ENCODE measurements around the gene SGMS1. TPM values are rescaled to one million over a fixed set of nuclear protein-coding genes. Genes with fewer than 3 reads are reported as not detected.

Gene SGMS1
- total and polyA plus RNA-seq, 2 experiments from 2014 or later: 15.0 to 34.7 TPM

GRCh38 chr10:50508315-50509051 is 115.3 kb downstream of the SGMS1 start:
- Mint-ChIP-seq H3K4me1 (peaks cover 39% of the 10 kb centered on the region), H3K27me3 (ENCODE audit: insufficient read depth, low read depth, poor library complexity) (no peaks in the 10 kb centered on the region), H3K27ac (no peak overlapping the region), H3K9me3 (no peaks in the 10 kb centered on the region; the same call in 2 of the 3 replicates), H3K4me3 (no peak overlapping the region), H3K36me3 (ENCODE audit: low read depth) (no peaks in the 10 kb centered on the region)
- DNase-seq (ENCODE audit: low spot score): no peak
- H3K4me2 ChIP-seq: no peak overlapping the region
- H2AFZ ChIP-seq: no peak overlapping the region
- H3K36me3 ChIP-seq (ENCODE audit: insufficient read depth): no peaks in the 10 kb centered on the region
- H3F3A ChIP-seq (replicated peaks; ENCODE audit: low read depth): no peaks in the 10 kb centered on the region
- no peaks in the 10 kb centered on the region for H3K27me3 ChIP-seq (ENCODE audit: insufficient read depth)
- peaks cover 3% of the 10 kb centered on the region; the same call in 1 of the 2 replicates for H4K20me1 ChIP-seq (replicated peaks; ENCODE audit: insufficient read depth)
- H3K79me2 ChIP-seq (replicated peaks; ENCODE audit: insufficient read depth): peaks cover 37% of the 10 kb centered on the region
- H3K9me2 ChIP-seq (ENCODE audit: insufficient read depth): no peaks in the 10 kb centered on the region
- H3K27ac ChIP-seq (ENCODE audit: low read depth): no peak overlapping the region
- TF ChIP-seq ZNF462 (CRISPR knock-in tag; IDR thresholded peaks at IDR 0.05): no peak
- TF ChIP-seq REST (IDR thresholded peaks at IDR 0.05; ENCODE audit: unreplicated experiment): no peak
- TF ChIP-seq ZNF331 (CRISPR knock-in tag; IDR thresholded peaks at IDR 0.05; ENCODE audit: low read depth): no peak
- TF ChIP-seq NANOG (IDR thresholded peaks at IDR 0.05; ENCODE audit: borderline replicate concordance): no peak
- TF ChIP-seq ETS1 (IDR thresholded peaks at IDR 0.05): no peak
- TF ChIP-seq CTCF (conservative IDR thresholded peaks at IDR 0.05; ENCODE audit: low read depth in 2 of 2): no peak
- TF ChIP-seq EZH2 (IDR thresholded peaks at IDR 0.05; ENCODE audit: low read depth, unreplicated experiment): no peak
- TF ChIP-seq STAT1 (IDR thresholded peaks at IDR 0.05; ENCODE audit: unreplicated experiment): no peak
- no peak for TF ChIP-seq JUNB (IDR thresholded peaks at IDR 0.05; ENCODE audit: unreplicated experiment)
- TF ChIP-seq EZH2phosphoT487 (IDR thresholded peaks at IDR 0.05; ENCODE audit: unreplicated experiment): no peak
- TF ChIP-seq CREB1 (CRISPR knock-in tag; IDR thresholded peaks at IDR 0.05; ENCODE audit: low read depth): no peak
- no peak for TF ChIP-seq ZNF114 (CRISPR knock-in tag; IDR thresholded peaks at IDR 0.05)
- no peak for TF ChIP-seq POLR2AphosphoS5 (IDR thresholded peaks at IDR 0.05; ENCODE audit: low read depth)
- peaks cover 37% of the 10 kb centered on the region for H3K4me1 ChIP-seq (ENCODE audit: insufficient read depth)
- ATAC-seq: no peak
- H3K4me3 ChIP-seq: no peak overlapping the region
